Measurements from ENCODE around the gene MYO1F. TPM values are rescaled to one million over a fixed set of nuclear protein-coding genes. Genes with fewer than 3 reads are reported as not detected.

The MYO1F gene
- total RNA-seq, 2 experiments from 2014 or later: 66.7 to 67.4 TPM

DNA sequence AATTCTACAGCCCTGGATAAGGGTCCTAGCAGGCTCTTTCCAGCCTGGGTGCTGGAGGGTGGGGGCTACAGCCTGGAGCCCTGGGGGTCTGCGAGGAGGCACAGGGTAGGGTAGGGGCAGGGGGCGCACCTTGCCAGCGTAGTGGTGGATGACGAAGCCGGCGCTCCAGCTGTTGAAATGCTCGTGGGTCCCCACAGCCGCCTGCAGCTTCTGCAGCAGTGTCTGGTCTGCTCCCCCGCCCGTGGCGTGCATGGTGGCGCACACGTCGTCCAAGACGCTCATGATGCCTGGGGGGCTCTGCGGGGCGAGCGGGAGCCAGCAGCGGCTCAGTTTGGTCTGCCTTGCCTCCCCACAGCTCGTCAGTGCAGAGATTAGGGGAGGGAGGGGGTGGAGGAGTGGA is 33.1 kb downstream of the MYO1F start:
- intact Hi-C loops (cut with DNase I, micrococcal nuclease): no loop called here
- peaks cover 48% of the 10 kb centered on the region for H3K36me3 ChIP-seq (ENCODE audit: insufficient read depth, low read length)

DNA sequence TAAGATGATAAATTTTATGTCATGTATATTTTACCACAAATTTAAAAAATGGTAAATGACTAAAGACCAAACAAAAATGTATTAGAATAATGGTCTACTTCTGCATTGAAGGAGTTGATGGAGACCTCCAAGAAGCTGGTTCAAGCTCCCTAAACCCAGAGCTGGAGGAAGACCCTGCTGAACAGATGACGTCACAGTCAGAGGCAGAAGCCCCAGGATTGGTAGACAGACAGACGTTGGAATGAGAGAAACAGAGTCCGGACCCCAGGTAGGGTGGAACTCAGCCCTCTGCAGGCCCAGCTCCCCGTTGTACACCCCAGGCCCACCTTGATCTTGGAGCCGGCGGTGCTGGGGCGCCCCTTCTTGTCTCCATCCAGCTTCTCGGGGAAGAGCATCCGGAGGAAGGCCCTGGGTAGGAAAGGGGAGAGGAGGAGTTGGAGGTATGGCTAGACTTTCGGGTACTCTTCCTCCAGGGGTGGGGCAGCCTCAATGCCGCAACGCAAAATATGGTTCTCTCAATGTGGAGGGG is 37.6 kb downstream of the MYO1F start:
- Mint-ChIP-seq H3K27ac (no peak overlapping the region), H3K9me3 (no peaks in the 10 kb centered on the region), H3K36me3 (ENCODE audit: low read depth) (peaks cover 16% of the 10 kb centered on the region), H3K4me3 (no peak overlapping the region), H3K27me3 (no peaks in the 10 kb centered on the region), H3K4me1 (ENCODE audit: low read depth) (no peaks in the 10 kb centered on the region)
- Histone ChIP-seq H3K4me3 (ENCODE audit: low read length) (no peak overlapping the region), H3K9me3 (ENCODE audit: control insufficient read depth in 1 of 2, insufficient read depth in 1 of 2, low read length in 2 of 2) (no peaks in the 10 kb centered on the region), H3K36me3 (ENCODE audit: insufficient read depth, low read length) (peaks cover 56% of the 10 kb centered on the region), H3K4me1 (ENCODE audit: insufficient read depth, low read length) (no peaks in the 10 kb centered on the region), H3K27me3 (ENCODE audit: control insufficient read depth in 1 of 2, insufficient read depth in 2 of 2, low read length in 2 of 2) (no peaks in the 10 kb centered on the region), H3K27ac (ENCODE audit: low read depth in 1 of 2, low read length in 2 of 2) (no peak overlapping the region)
- ChIA-PET POLR2A (no interaction called here), CTCF (no interaction called here)
- intact Hi-C loops (cut with DNase I, micrococcal nuclease): no loop called here
- TF ChIP-seq CTCF (IDR thresholded peaks at IDR 0.05): no peak
- no peak for ATAC-seq (ENCODE audit: poor library complexity)
- no peak for DNase-seq

More for the DNA sequence above, 33.1 kb downstream of the MYO1F start:
- no peaks in the 10 kb centered on the region for H3K4me1 ChIP-seq (ENCODE audit: insufficient read depth, low read length)
- Mint-ChIP-seq H3K27me3 (no peaks in the 10 kb centered on the region), H3K9me3 (no peaks in the 10 kb centered on the region), H3K27ac (no peak overlapping the region), H3K36me3 (ENCODE audit: low read depth) (peaks cover 7% of the 10 kb centered on the region), H3K4me1 (ENCODE audit: low read depth) (no peaks in the 10 kb centered on the region), H3K4me3 (no peak overlapping the region)
- no peak for TF ChIP-seq CTCF (IDR thresholded peaks at IDR 0.05)
- no peak overlapping the region for H3K27ac ChIP-seq (ENCODE audit: low read depth in 1 of 2, low read length in 2 of 2)
- DNase-seq (no peak), ATAC-seq (ENCODE audit: poor library complexity) (no peak)
- no peak overlapping the region for H3K4me3 ChIP-seq (ENCODE audit: low read length)
- H3K9me3 ChIP-seq (ENCODE audit: control insufficient read depth in 1 of 2, insufficient read depth in 1 of 2, low read length in 2 of 2): no peaks in the 10 kb centered on the region
- CTCF ChIA-PET: interaction anchor here (1.0 kb wide), 1 partner anchor 386 kb away, joined by 3 read pairs; no protein-coding TSS in a partner anchor
- POLR2A ChIA-PET: no interaction called here
- no peaks in the 10 kb centered on the region for H3K27me3 ChIP-seq (ENCODE audit: control insufficient read depth in 1 of 2, insufficient read depth in 2 of 2, low read length in 2 of 2)

- H3K36me3 ChIP-seq (ENCODE audit: insufficient read depth, low read length): peaks cover 57% of the 10 kb centered on the region
- no peak overlapping the region for H3K27ac ChIP-seq (ENCODE audit: low read depth in 1 of 2, low read length in 2 of 2)
- H3K4me3 ChIP-seq (ENCODE audit: low read length): no peak overlapping the region
- H3K4me1 ChIP-seq (ENCODE audit: insufficient read depth, low read length): no peaks in the 10 kb centered on the region
- CTCF ChIA-PET: no interaction called here
- no peaks in the 10 kb centered on the region for H3K9me3 ChIP-seq (ENCODE audit: control insufficient read depth in 1 of 2, insufficient read depth in 1 of 2, low read length in 2 of 2)
- no peak for DNase-seq
- no peaks in the 10 kb centered on the region for H3K27me3 ChIP-seq (ENCODE audit: control insufficient read depth in 1 of 2, insufficient read depth in 2 of 2, low read length in 2 of 2)
- no peaks in the 10 kb centered on the region for H3K9me3 Mint-ChIP-seq
- no peak overlapping the region for H3K4me3 Mint-ChIP-seq
- TF ChIP-seq CTCF (IDR thresholded peaks at IDR 0.05): no peak
- intact Hi-C loops (cut with DNase I, micrococcal nuclease): no loop called here
- peaks cover 18% of the 10 kb centered on the region for H3K36me3 Mint-ChIP-seq (ENCODE audit: low read depth)
- no peaks in the 10 kb centered on the region for H3K27me3 Mint-ChIP-seq
- no peak overlapping the region for H3K27ac Mint-ChIP-seq
- ATAC-seq (ENCODE audit: poor library complexity): no peak
- H3K4me1 Mint-ChIP-seq (ENCODE audit: low read depth): no peaks in the 10 kb centered on the region
- POLR2A ChIA-PET: interaction anchor here (1.3 to 1.4 kb wide), 2 partner anchors 23 to 32 kb away, joined by 3 to 5 read pairs; partner anchors contain the start of gene ZNF414
Observed at GRCh38 chr19:8537099-8537498, 40.1 kb downstream of the MYO1F start.
